Gastrocnemius medialis (tissue), 4 donors: ENCODE measurements around the gene OR8G5.

ENCODE experiments used
- CTCF ChIP-seq, 5 experiments: fragments of 450-650 bp in 3 of 5; fragments of 200-600 bp in 2 of 5; sonication (generic) in 2 of 5; IDR thresholded peaks in 4 of 5; conservative IDR thresholded peaks in 1 of 5; 1 replicate in 4 of 5; 2 replicates in 1 of 5; pipeline ENCODE4 v1.5.1; 2016 to 2019; ENCODE audit warnings: antibody characterized with exemption in 5 of 5, mild to moderate bottlenecking in 3 of 5, moderate library complexity in 3 of 5
- POLR2A ChIP-seq, 2 donors: fragments of 450-650 bp; IDR thresholded peaks; one replicate each; pipeline ENCODE4 v1.6.1; 2017; ENCODE audit warnings: antibody characterized with exemption in 2 of 2, mild to moderate bottlenecking in 2 of 2, moderate library complexity in 2 of 2

GRCh38 chr11:124211321-124211720 is 44.9 kb upstream of the OR8G5 start:
- TF ChIP-seq POLR2A (IDR thresholded peaks at IDR 0.05) (no peak), CTCF (IDR thresholded peaks at IDR 0.05 in 4 of 5, conservative IDR thresholded peaks at IDR 0.05 in 1 of 5) (no peak)
